Panc1 (cell line): Measurements from ENCODE around the gene ZFPL1. TPM values are rescaled to one million over a fixed set of nuclear protein-coding genes. Genes with fewer than 3 reads are reported as not detected.

ENCODE experiments used
- ATAC-seq: fragments of 200-7000 bp; cut with Tn5 transposase; 2 replicates; pipeline ENCODE4 v1.9.1; 2020; ENCODE audit warnings: mild to moderate bottlenecking, moderate library complexity
- BruUV-seq: library from RNA; stranded (reverse); fragments of 400-500 nt; replicated peaks from 2 replicates; lab custom pipeline; 2021; lab: Mats Ljungman, UMichigan
- CTCF ChIA-PET: fragments of 300-600 bp; sonication (Branson Sonifier 250); formaldehyde crosslinking; loops from one replicate; lab custom pipeline; 2022; ENCODE audit warnings: antibody characterized with exemption; lab: Charles Lee
- POLR2A ChIA-PET: fragments of 300-600 bp; sonication (Branson Sonifier 250); formaldehyde crosslinking; loops from one replicate; lab custom pipeline; 2022; ENCODE audit warnings: antibody characterized with exemption; lab: Charles Lee
- DNase-seq: peaks from one replicate; pipeline ENCODE4 v3.0.0-alpha.2; 2010; ENCODE audit warnings: low read depth, low spot score
- H3K27ac ChIP-seq: 2 replicates; pipeline ENCODE4 v1.5.1; 2011; ENCODE audit warnings: mild to moderate bottlenecking, low read length, inconsistent platforms
- H3K27me3 ChIP-seq: fragments of 200-500 bp; sonication (Bioruptor generic); 2 replicates; pipeline ENCODE4 v1.6.0; 2014; ENCODE audit warnings: low read length, inconsistent platforms; ENCODE audit not compliant: control insufficient read depth, insufficient read depth
- H3K36me3 ChIP-seq: fragments of 200-500 bp; sonication (Bioruptor generic); 2 replicates; pipeline ENCODE4 v1.5.1; 2014; ENCODE audit warnings: inconsistent platforms, mild to moderate bottlenecking, low read length, moderate library complexity; ENCODE audit not compliant: control insufficient read depth, insufficient read depth
- H3K4me1 ChIP-seq: 2 replicates; pipeline ENCODE4 v1.5.1; 2011; ENCODE audit warnings: inconsistent platforms, mild to moderate bottlenecking, low read length, moderate library complexity; ENCODE audit not compliant: control insufficient read depth, insufficient read depth
- H3K4me3 ChIP-seq, 2 experiments: 2 replicates each; pipeline ENCODE4 v1.5.1; 2011 to 2012; ENCODE audit warnings: low read depth in 2 of 2, low read length in 2 of 2, mild to moderate bottlenecking in 2 of 2, inconsistent platforms in 1 of 2, moderate library complexity in 1 of 2
- H3K9me3 ChIP-seq: fragments of 200-500 bp; sonication (Bioruptor generic); 2 replicates; pipeline ENCODE4 v1.5.1; 2014; ENCODE audit warnings: low read depth, mild to moderate bottlenecking, inconsistent platforms, low read length, moderate library complexity; ENCODE audit not compliant: control insufficient read depth, insufficient read depth
- POLR2AphosphoS5 ChIP-seq: IDR thresholded peaks from 2 replicates; pipeline ENCODE4 v1.6.1; 2012; ENCODE audit warnings: mild to moderate bottlenecking, low read depth, low read length, moderate library complexity
- SIN3A ChIP-seq: IDR thresholded peaks from 2 replicates; pipeline ENCODE4 v1.6.1; 2012; ENCODE audit warnings: low read depth, mild to moderate bottlenecking, low read length, moderate library complexity, borderline replicate concordance; ENCODE audit not compliant: insufficient read depth
- TCF7L2 ChIP-seq: IDR thresholded peaks from 2 replicates; pipeline ENCODE4 v1.6.1; 2011; ENCODE audit warnings: mild to moderate bottlenecking, low read depth, low read length, inconsistent platforms
- in situ Hi-C: cut with HindIII; loops from 2 replicates; pipeline ENCODE4 v1.10.0; 2016; ENCODE audit warnings: low sequenced_read_pairs, low pct_unique_long_range_greater_than_20kb
- intact Hi-C: fragments of 100-400 bp; cut with micrococcal nuclease; formaldehyde crosslinking; loops from one replicate; pipeline ENCODE4 v1.10.0; 2022; ENCODE audit not compliant: unreplicated experiment
- total RNA-seq: library from RNA; stranded (reverse); gene quantifications from one replicate; pipeline ENCODE4 v1.2.1, GENCODE V29; 2021; ENCODE audit not compliant: unreplicated experiment
- TF ChIP-seq, protein P1 (sequence below), 2 experiments: IDR thresholded peaks; 2 replicates each; pipeline ENCODE4 v1.6.1; 2011 to 2012; ENCODE audit warnings: low read depth in 2 of 2, control low read depth in 1 of 2, low read length in 1 of 2, mild to moderate bottlenecking in 1 of 2, moderate library complexity in 1 of 2; ENCODE audit not compliant: insufficient read depth in 1 of 2
- TF ChIP-seq, protein P2 (sequence below): fragments of 450-650 bp; IDR thresholded peaks from 2 replicates; pipeline ENCODE4 v1.5.1; 2017; ENCODE audit warnings: mild to moderate bottlenecking

ZFPL1 gene
- total RNA-seq, 1 experiment from 2014 or later = 68.4 TPM

DNA sequence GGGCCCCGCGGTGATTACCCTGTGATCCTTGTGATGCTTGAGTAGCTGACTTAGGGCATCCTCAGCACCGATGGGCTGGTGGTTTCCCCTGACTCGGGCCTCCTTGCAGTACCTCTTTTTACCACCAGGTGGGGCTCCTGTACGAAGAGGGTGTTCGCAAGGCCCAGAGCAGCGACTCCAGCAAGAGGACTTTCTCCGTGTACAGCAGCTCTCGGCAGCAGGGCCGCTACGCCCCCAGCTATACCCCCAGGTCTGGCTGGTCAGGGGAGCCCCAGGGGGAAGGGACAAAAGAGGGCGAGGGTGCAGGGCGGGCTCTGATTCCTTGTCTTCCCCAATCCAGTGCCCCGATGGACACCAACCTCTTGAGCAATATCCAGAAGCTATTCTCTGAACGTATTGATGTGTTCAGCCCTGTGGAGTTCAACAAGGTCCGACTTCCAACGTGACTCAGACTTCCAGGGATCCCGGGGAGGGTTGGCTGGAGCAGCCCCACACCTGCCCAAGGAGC, 26.4 kb downstream of the ZFPL1 start:
- H3K4me1 ChIP-seq = peaks cover 21% of the 10 kb centered on the region
- H3K9me3 ChIP-seq = no peaks in the 10 kb centered on the region
- intact Hi-C loops = loop anchor here (10.0 kb wide), 1 partner anchor 266 kb away; the partner anchor contains the start of gene CDC42BPG
- peak overlapping the region; percentile 25 for H3K27ac ChIP-seq
- TF ChIP-seq, protein P1, sequence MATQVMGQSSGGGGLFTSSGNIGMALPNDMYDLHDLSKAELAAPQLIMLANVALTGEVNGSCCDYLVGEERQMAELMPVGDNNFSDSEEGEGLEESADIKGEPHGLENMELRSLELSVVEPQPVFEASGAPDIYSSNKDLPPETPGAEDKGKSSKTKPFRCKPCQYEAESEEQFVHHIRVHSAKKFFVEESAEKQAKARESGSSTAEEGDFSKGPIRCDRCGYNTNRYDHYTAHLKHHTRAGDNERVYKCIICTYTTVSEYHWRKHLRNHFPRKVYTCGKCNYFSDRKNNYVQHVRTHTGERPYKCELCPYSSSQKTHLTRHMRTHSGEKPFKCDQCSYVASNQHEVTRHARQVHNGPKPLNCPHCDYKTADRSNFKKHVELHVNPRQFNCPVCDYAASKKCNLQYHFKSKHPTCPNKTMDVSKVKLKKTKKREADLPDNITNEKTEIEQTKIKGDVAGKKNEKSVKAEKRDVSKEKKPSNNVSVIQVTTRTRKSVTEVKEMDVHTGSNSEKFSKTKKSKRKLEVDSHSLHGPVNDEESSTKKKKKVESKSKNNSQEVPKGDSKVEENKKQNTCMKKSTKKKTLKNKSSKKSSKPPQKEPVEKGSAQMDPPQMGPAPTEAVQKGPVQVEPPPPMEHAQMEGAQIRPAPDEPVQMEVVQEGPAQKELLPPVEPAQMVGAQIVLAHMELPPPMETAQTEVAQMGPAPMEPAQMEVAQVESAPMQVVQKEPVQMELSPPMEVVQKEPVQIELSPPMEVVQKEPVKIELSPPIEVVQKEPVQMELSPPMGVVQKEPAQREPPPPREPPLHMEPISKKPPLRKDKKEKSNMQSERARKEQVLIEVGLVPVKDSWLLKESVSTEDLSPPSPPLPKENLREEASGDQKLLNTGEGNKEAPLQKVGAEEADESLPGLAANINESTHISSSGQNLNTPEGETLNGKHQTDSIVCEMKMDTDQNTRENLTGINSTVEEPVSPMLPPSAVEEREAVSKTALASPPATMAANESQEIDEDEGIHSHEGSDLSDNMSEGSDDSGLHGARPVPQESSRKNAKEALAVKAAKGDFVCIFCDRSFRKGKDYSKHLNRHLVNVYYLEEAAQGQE (IDR thresholded peaks at IDR 0.05; ENCODE audit: insufficient read depth in 1 of 2, low read depth in 2 of 2, low read length in 1 of 2) = no peak
- peak; percentile 66; the same call in 1 of the 2 replicates for TF ChIP-seq POLR2AphosphoS5
- TF ChIP-seq TCF7L2 = peak; percentile 45
- TF ChIP-seq, protein P2, sequence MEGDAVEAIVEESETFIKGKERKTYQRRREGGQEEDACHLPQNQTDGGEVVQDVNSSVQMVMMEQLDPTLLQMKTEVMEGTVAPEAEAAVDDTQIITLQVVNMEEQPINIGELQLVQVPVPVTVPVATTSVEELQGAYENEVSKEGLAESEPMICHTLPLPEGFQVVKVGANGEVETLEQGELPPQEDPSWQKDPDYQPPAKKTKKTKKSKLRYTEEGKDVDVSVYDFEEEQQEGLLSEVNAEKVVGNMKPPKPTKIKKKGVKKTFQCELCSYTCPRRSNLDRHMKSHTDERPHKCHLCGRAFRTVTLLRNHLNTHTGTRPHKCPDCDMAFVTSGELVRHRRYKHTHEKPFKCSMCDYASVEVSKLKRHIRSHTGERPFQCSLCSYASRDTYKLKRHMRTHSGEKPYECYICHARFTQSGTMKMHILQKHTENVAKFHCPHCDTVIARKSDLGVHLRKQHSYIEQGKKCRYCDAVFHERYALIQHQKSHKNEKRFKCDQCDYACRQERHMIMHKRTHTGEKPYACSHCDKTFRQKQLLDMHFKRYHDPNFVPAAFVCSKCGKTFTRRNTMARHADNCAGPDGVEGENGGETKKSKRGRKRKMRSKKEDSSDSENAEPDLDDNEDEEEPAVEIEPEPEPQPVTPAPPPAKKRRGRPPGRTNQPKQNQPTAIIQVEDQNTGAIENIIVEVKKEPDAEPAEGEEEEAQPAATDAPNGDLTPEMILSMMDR = peak; percentile 99
- TF ChIP-seq SIN3A = no peak
- in situ Hi-C loops = no loop called here
- CTCF ChIA-PET = interaction anchor here (0.9 to 1.5 kb wide), 7 partner anchors 9 to 256 kb away, joined by 3 to 6 read pairs (median 3); partner anchors contain the start of gene ARL2
- no peaks in the 10 kb centered on the region for H3K36me3 ChIP-seq
- DNase-seq (peak; percentile 80), ATAC-seq (peak; percentile 68)
- POLR2A ChIA-PET = interaction anchor here (1.0 kb wide), 1 partner anchor 8 kb away, joined by 6 read pairs; no protein-coding TSS in a partner anchor
- H3K4me3 ChIP-seq = no peak overlapping the region
- no TSS peak for BruUV-seq
- H3K27me3 ChIP-seq = no peaks in the 10 kb centered on the region

DNA sequence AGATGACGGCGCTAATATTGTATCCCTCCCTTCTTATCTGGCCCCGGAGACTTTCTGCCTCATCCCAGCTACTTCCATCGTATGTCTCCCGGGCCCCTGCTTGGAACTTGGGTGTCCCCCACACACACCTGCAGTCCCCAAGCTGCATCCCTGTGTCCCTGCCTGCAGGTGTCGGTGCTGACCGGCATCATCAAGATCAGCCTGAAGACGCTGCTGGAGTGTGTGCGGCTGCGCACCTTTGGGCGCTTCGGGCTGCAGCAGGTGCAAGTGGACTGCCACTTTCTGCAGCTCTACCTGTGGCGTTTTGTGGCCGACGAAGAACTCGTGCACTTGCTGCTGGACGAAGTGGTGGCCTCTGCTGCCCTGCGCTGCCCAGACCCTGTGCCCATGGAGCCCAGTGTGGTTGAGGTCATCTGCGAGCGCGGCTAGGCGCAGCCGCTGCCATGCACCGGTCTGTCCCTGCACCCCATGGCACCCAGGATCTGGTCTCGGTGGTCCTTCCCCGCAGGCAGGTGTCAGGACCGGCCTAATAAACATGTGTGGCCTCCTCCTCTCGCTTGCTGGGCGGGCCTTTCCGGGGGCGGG, 27.2 kb downstream of the ZFPL1 start:
- peaks cover 27% of the 10 kb centered on the region for H3K4me1 ChIP-seq
- BruUV-seq = no TSS peak
- ChIA-PET CTCF (interaction anchor here (0.6 to 1.5 kb wide), 12 partner anchors 9 to 293 kb away, joined by 3 to 6 read pairs (median 3); partner anchors contain the start of genes ARL2, FAU and MRPL49), POLR2A (no interaction called here)
- H3K9me3 ChIP-seq = no peaks in the 10 kb centered on the region
- ATAC-seq (peak; percentile 8), DNase-seq (no peak)
- H3K27me3 ChIP-seq = no peaks in the 10 kb centered on the region
- peak overlapping the region in 1 of 2 experiments; percentile 72; a peak in 2 of 4 replicates for H3K4me3 ChIP-seq
- no peak overlapping the region for H3K27ac ChIP-seq
- TF ChIP-seq, protein P2 = no peak
- TF ChIP-seq SIN3A (no peak), POLR2AphosphoS5 (no peak), TCF7L2 (no peak)
- TF ChIP-seq, protein P1 (IDR thresholded peaks at IDR 0.05; ENCODE audit: insufficient read depth in 1 of 2, low read depth in 2 of 2, low read length in 1 of 2) = no peak
- H3K36me3 ChIP-seq = no peaks in the 10 kb centered on the region
- intact Hi-C loops (loop anchor here (10.0 kb wide), 1 partner anchor 266 kb away; the partner anchor contains the start of gene CDC42BPG), in situ Hi-C loops (no loop called here)
